Measurements from ENCODE around the gene EXOC3L2. TPM values are rescaled to one million over a fixed set of nuclear protein-coding genes. Genes with fewer than 3 reads are reported as not detected.

Gene EXOC3L2
- total RNA-seq, 1 experiment from 2014 or later: not detected

- ChIA-PET POLR2A (no interaction called here), RAD21 (ENCODE audit: low non-redundant PET in 1 of 2, low total read pairs in 2 of 2, uncharacterized antibody in 2 of 2, unreplicated experiment in 2 of 2) (no interaction called here), CTCF (no interaction called here)
- intact Hi-C loops (cut with micrococcal nuclease): no loop called here
- ATAC-seq (no peak), DNase-seq (ENCODE audit: low read depth, low spot score) (no peak)
- Histone ChIP-seq H3K9ac (ENCODE audit: low read length) (no peak overlapping the region), H2AFZ (ENCODE audit: low read depth, low read length, poor library complexity, severe bottlenecking) (no peak overlapping the region), H3K4me3 (replicated peaks in 1 of 2; ENCODE audit: low read depth in 1 of 2, low read length in 2 of 2) (no peak overlapping the region), H3K4me1 (ENCODE audit: control insufficient read depth in 1 of 2, insufficient read depth in 2 of 2, low read length in 2 of 2) (peaks cover 0 to under 1% of the 10 kb centered on the region in 2 experiments; a peak in 1 of 4 replicates), H3K4me2 (ENCODE audit: low read length) (no peak overlapping the region), H3K9me3 (ENCODE audit: control insufficient read depth in 1 of 2, insufficient read depth in 1 of 2, low read depth in 1 of 2, low read length in 2 of 2) (no peaks in the 10 kb centered on the region), H3K27me3 (ENCODE audit: insufficient read depth, low read length) (no peaks in the 10 kb centered on the region), H3K79me2 (ENCODE audit: insufficient read depth, low read length) (peaks cover 13% of the 10 kb centered on the region), H4K20me1 (ENCODE audit: insufficient read depth) (no peaks in the 10 kb centered on the region), H3K27ac (ENCODE audit: low read depth, low read length) (no peak overlapping the region), H3K36me3 (ENCODE audit: control insufficient read depth in 1 of 2, insufficient read depth in 2 of 2, low read length in 2 of 2) (no peaks in the 10 kb centered on the region; a peak in 1 of 4 replicates), H3K9me2 (ENCODE audit: insufficient read depth) (no peaks in the 10 kb centered on the region)
- no TSS peak for BruUV-seq (replicated peaks)
- TF ChIP-seq EZH2phosphoT487 (IDR thresholded peaks at IDR 0.05; ENCODE audit: borderline replicate concordance) (no peak), SP1 (IDR thresholded peaks at IDR 0.05; ENCODE audit: low read depth) (no peak), TCF7L2 (IDR thresholded peaks at IDR 0.05; ENCODE audit: borderline replicate concordance, extremely low read depth, insufficient read depth, insufficient read length) (no peak), POLR2A (IDR thresholded peaks at IDR 0.05; ENCODE audit: borderline replicate concordance, extremely low read depth, insufficient read depth, insufficient read length) (no peak), ZBTB33 (IDR thresholded peaks at IDR 0.05; ENCODE audit: extremely low read depth, insufficient replicate concordance, low read length) (no peak)
These were observed 13.7 kb upstream of the EXOC3L2 start for GRCh38 chr19:45258862-45259261.

GRCh38 chr19:45256836-45257235 is 11.6 kb upstream of the EXOC3L2 start:
- no peak for ATAC-seq
- no peak for DNase-seq (ENCODE audit: low read depth, low spot score)
- Histone ChIP-seq H3K36me3 (ENCODE audit: control insufficient read depth in 1 of 2, insufficient read depth in 2 of 2, low read length in 2 of 2) (no peaks in the 10 kb centered on the region; a peak in 1 of 4 replicates), H3K9me2 (ENCODE audit: insufficient read depth) (no peaks in the 10 kb centered on the region), H2AFZ (ENCODE audit: low read depth, low read length, poor library complexity, severe bottlenecking) (no peak overlapping the region), H3K4me1 (ENCODE audit: control insufficient read depth in 1 of 2, insufficient read depth in 2 of 2, low read length in 2 of 2) (peaks cover 5 to 20% of the 10 kb centered on the region in 2 experiments; a peak in 3 of 4 replicates), H3K4me2 (ENCODE audit: low read length) (no peak overlapping the region), H3K27me3 (ENCODE audit: insufficient read depth, low read length) (no peaks in the 10 kb centered on the region), H3K79me2 (ENCODE audit: insufficient read depth, low read length) (peaks cover 34% of the 10 kb centered on the region), H3K4me3 (replicated peaks in 1 of 2; ENCODE audit: low read depth in 1 of 2, low read length in 2 of 2) (no peak overlapping the region), H3K27ac (ENCODE audit: low read depth, low read length) (no peak overlapping the region), H4K20me1 (ENCODE audit: insufficient read depth) (no peaks in the 10 kb centered on the region), H3K9me3 (ENCODE audit: control insufficient read depth in 1 of 2, insufficient read depth in 1 of 2, low read depth in 1 of 2, low read length in 2 of 2) (no peaks in the 10 kb centered on the region), H3K9ac (ENCODE audit: low read length) (no peak overlapping the region)
- CTCF ChIA-PET: no interaction called here
- POLR2A ChIA-PET: no interaction called here
- no TSS peak for BruUV-seq (replicated peaks)
- intact Hi-C loops (cut with micrococcal nuclease): no loop called here
- TF ChIP-seq REST (IDR thresholded peaks at IDR 0.05; ENCODE audit: low read depth) (no peak), ELF1 (IDR thresholded peaks at IDR 0.05; ENCODE audit: borderline replicate concordance, low read depth) (no peak), POLR2A (IDR thresholded peaks at IDR 0.05; ENCODE audit: borderline replicate concordance, extremely low read depth, insufficient read depth, insufficient read length) (no peak), YY1 (IDR thresholded peaks at IDR 0.05; ENCODE audit: extremely low read depth, insufficient replicate concordance, low read depth, low read length) (no peak), CEBPB (IDR thresholded peaks at IDR 0.05; ENCODE audit: low read depth) (no peak), SRF (IDR thresholded peaks at IDR 0.05; ENCODE audit: low read depth) (no peak), POLR2AphosphoS5 (IDR thresholded peaks at IDR 0.05; ENCODE audit: low read depth, low read length) (no peak), TCF7L2 (IDR thresholded peaks at IDR 0.05; ENCODE audit: borderline replicate concordance, extremely low read depth, insufficient read depth, insufficient read length) (no peak), ZFX (IDR thresholded peaks at IDR 0.05) (no peak), EZH2phosphoT487 (IDR thresholded peaks at IDR 0.05; ENCODE audit: borderline replicate concordance) (no peak), FOSL1 (IDR thresholded peaks at IDR 0.05; ENCODE audit: low read depth) (no peak)
- RAD21 ChIA-PET (ENCODE audit: low non-redundant PET in 1 of 2, low total read pairs in 2 of 2, uncharacterized antibody in 2 of 2, unreplicated experiment in 2 of 2): no interaction called here

All from HCT116 (cell line).